ENCODE data around the gene AQP1.
A peak's percentile ranks its signal among the peaks of the same experiment; 100 is the strongest.

The AQP1 gene

DNA sequence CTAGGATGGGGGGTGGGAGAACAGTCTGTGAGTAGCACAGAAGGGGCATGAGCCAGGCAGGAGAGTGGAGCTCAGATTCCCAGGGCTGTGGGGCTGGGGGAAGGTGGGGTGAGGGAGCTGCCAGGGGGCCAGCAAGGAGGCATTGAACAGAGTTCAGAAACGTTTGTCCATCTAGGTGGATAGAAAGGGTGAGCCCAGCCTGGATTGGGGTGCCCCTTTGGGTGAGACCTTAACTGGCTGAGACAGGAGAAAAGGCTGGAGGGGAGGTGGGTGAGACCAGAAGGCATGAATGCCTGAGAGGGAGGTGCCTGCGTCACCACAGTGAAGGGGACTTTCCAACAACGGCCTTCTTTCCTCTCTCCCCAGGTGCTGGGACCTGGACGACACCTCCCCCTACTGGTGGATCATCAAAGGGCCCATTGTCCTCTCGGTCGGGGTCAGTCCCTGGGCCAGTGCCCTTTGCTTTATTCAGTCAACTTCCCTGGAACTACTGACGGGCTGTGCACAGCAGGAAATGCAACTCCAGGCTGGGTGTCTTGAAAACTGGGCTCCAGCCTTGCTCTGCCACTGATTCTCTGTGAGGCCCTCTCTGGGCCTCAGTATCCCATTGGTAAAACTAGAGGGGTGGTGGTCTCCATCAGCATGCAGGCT lies 63.1 kb downstream of the AQP1 start:
- peak; percentile 8 for DNase-seq (ENCODE audit: extremely low read depth, low read depth)
- TF ChIP-seq, protein P1, sequence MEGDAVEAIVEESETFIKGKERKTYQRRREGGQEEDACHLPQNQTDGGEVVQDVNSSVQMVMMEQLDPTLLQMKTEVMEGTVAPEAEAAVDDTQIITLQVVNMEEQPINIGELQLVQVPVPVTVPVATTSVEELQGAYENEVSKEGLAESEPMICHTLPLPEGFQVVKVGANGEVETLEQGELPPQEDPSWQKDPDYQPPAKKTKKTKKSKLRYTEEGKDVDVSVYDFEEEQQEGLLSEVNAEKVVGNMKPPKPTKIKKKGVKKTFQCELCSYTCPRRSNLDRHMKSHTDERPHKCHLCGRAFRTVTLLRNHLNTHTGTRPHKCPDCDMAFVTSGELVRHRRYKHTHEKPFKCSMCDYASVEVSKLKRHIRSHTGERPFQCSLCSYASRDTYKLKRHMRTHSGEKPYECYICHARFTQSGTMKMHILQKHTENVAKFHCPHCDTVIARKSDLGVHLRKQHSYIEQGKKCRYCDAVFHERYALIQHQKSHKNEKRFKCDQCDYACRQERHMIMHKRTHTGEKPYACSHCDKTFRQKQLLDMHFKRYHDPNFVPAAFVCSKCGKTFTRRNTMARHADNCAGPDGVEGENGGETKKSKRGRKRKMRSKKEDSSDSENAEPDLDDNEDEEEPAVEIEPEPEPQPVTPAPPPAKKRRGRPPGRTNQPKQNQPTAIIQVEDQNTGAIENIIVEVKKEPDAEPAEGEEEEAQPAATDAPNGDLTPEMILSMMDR (IDR thresholded peaks at IDR 0.05; ENCODE audit: low read depth, low read length), result peak; percentile 62

All from AG09319 (cell line).